HG02973 (cell line): ENCODE data around the gene SERGEF.
"Not testable (repeated sequence)": the region's sequence is repeated elsewhere in the genome, so short reads cannot be mapped to it uniquely, and the experiment has no call there.

Experiments used
- ATAC-seq: cut with Tn5 transposase; IDR thresholded peaks from one replicate; pipeline ENCODE4 v1.9.1; 2021; ENCODE audit warnings: moderate library complexity; ENCODE audit not compliant: unreplicated experiment

SERGEF gene

DNA sequence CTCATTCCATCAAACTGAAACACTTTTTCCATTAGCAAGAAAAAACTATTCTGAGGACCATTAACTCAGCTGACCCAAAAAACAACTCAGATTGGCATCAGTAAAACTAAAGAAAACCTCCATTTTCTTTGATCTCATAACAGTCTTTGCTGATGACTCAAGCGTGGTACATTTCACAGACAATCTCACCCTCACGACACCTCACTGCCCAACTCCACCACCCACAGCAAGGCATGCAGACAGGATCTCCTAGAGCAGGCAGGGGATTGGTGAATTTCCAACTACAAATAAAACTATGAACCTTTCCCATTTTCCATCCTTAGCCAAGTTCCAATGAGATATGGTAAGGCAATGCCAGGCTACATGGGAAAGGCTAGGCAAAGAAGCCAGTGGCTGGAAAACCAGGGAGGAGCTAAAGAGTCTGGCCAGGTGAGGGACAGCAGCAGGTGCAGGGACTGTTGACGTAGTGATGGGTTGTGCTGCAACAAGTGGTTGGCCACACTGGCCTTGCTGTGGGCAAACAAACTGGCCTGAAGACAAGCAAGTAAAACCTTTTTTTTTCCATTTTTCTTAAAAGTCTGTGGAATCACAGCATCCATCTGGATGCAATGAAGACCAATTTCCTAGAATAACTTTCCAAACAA, 97.2 kb downstream of the SERGEF start:
- no peak for ATAC-seq

DNA sequence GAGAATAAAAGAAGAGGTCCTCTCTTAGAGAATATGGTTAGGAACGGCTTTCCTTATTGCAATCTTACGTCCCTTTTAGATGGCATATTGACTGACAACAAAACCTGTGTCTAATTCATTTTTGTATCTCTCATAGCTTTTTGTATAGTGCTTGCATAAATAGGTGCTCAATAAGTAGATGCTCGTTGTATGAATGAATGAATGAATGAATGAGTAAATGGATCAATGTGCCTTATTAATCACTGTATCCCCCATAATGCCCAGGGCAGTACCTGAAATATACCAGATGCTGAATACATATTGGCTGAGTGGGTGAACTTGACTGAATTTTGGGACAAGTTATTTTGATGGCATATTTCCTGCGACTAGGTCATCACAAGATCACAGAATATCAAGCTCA, 97.9 kb downstream of the SERGEF start:
- ATAC-seq = no peak

DNA sequence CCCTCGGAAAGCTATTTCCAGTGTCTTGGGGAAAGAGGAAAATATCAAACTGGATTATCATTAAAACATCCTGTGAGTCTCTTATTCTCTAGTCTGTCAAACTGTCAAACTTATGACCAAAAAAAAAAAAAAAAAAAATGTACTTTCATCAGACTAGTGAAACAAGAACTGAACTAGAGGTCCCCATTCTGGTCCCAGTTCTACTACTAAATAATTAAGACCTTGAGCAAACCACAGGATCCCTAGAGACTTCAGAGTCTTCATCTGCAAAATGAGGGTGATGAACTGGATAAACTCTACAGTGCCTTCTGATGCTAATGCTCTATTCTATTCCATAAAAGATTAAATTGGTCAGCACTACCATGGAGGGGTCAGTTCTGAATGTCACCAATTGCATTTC, 105.8 kb downstream of the SERGEF start:
- ATAC-seq = no peak

DNA sequence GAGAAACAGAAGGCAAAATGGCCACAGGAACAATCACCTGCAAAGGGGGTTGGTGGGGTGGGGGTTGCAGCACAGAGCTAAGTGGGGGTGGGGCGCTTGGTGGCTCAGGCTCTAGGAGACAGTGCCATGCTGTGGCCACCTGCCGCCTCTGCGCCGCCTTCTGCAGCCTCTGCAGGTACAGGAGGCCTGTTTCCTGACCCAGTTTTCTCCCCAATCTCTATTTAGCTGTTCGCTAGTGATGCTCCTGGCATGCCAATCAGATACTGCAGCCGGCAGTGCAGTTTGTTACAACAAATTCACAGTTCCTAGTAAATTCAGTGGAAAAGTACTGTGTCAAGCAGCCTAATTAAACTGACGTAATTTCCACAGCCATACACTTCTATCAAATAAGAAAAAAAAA, 106.4 kb downstream of the SERGEF start:
- no peak for ATAC-seq

DNA sequence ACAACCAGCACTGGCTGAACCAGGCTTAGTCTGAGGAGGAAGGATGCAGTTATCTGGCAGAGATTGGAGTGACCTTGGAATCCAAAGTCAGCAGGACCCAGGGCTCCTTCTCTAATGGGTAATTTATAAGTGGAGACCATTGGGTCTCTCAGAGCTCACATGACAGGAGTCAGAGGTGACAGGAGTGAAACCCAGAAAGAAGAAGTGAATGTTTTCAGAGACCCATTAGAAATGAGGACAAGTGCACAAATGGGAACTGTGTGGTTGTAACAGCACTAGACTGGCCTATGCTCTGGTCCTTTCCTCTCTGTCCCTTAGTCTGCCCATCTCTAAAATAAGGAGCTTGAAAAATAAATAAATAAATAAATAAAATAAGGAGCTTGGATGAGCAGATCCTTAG, 107.4 kb downstream of the SERGEF start:
- ATAC-seq = peak; percentile 85

DNA sequence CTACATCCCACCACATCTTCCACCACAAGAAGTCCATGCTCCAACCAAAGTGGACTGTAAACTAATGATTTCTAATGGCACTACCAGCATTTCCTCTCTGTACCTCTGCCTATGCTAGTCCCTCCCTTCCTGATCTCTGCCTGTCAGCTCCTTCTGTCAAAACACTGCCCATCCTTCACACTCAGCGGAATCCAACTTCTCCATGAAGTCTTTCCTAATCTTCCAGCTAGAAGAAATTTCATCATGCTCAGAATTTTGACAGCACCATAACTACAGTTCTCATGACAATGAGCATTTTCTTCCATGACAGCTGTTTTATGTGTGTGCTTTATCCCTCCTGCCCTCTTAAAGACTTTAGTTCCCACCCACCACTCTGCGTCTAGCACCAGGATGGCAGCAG, 111.4 kb downstream of the SERGEF start:
- no peak for ATAC-seq

- no peak for ATAC-seq
These were observed 114.1 kb downstream of the SERGEF start for GRCh38 chr11:17898782-17899181.

DNA sequence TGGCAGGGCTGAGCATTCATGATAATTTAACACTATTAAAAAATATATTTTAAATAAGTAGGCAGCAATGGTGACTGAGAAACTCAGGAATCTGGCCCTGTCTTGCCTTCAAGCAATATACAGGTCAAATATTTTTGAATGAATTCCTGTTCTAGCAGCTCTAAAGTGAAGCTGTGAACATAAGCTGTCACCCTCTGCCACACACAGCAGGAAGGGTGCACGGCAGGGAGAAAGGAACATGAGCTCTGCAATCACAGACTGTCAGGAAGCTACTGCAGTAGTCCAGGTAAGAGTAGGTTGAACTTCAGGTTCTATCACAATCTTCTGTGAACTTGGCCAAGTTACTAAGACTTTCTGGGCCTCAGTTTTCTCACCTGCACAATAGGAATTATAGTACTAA, 114.8 kb downstream of the SERGEF start:
- no peak for ATAC-seq

DNA sequence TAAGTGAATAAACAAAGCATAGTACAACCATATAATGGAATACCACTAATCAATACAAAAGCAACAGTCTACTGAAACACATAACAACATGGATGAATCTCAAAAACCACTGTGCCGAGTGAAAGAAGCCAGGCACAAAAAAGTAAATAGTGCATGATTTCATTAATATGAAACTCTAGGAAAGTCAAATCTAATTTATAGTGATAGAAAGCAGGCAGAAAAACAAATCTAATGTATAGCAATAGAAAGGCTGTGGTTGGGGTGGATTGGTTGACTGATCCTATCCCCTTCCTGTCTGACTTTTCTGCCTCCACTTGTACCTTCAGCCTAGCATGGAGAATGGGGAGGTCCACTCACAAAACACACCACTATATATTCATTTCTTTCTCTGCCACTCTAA, 115.4 kb downstream of the SERGEF start:
- ATAC-seq = no peak

- ATAC-seq = not testable (repeated sequence)
These were observed 116.2 kb downstream of the SERGEF start for GRCh38 chr11:17896496-17897151.

GRCh38 chr11:17894929-17895658, 117.8 kb downstream of the SERGEF start:
- no peak for ATAC-seq

GRCh38 chr11:17892409-17892808, 120.4 kb downstream of the SERGEF start:
- no peak for ATAC-seq

DNA sequence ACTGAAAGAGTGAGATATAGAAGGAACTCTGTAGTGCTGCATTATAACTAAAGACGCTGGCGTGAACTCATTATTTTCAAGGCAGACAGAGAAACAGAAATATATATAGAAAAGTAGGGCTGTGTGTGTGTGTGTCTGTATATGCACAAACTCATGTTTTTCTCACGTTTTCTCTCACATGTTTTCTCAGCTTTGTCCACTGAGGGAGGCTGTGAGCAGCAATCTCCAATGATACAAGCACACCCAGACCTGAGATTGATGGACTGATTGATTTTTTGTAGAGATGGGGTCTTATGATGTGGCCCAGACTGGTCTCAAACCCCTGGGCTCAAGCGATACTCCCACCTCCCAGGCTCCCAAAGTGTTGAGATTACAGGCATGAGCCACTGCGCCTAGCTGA, 122.5 kb downstream of the SERGEF start:
- ATAC-seq = no peak

- ATAC-seq = no peak
These were observed 125.1 kb downstream of the SERGEF start for GRCh38 chr11:17887779-17888178.

DNA sequence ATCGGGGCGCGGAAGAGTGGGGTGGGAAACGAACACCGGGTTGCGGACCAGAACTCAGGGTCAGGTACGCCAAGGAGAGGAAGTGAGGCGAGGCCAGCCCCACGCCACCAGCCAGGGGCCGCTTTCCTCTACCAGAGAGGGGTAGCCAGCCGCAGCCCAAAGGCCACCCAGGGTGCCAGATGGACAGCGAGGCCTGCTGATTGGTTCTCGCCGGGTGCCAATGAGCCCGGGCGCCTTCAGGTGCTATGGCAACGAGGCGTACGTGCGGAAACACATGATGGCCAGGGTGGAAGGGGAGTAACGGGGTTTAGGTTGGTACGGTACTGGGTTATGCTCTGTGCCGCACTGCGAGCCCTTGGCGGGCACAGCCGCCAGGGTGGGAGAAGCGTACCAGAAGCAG, 128.9 kb downstream of the SERGEF start:
- no peak for ATAC-seq

DNA sequence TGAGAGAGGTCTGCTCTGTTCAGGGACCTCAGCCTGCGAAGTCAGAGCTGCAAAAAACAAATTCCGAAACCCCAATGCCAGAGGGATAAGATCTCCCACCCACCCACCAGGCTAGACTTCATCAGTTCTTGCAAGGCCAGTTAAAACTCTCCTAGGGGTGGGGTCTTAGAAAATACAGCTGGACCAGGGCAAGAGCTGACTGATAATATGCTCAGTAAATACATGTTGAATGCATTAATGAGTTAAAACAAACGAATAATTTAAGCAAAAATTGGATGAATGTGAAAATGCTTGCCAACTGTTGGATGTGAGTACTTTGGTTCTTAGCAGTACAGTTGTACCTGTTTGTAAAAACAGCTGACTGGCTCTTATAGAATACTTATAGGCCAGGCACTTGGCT, 129.8 kb downstream of the SERGEF start:
- ATAC-seq = no peak

- no peak for ATAC-seq
These were observed 134.1 kb downstream of the SERGEF start for GRCh38 chr11:17878743-17879142.

DNA sequence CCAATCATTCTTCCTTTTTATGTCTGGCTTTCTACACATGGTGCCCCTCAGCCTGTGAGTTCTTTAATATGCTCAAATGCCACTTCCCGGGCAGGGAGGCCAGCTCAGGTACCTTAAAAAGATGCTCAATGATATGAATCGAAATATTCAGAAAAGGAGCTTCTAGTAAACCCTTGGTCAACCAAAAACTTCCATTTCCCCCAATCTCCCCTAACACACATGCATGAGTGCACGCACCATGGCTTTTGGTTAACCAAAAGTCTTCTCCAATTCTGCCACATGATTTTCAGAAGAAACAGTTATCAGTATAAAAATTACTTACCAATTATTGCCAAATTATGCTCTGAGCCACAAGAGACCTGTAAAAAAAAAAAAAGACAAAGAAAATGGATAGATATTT, 135.0 kb downstream of the SERGEF start:
- no peak for ATAC-seq

- ATAC-seq = no peak
These were observed 136.0 kb downstream of the SERGEF start for GRCh38 chr11:17876827-17877226.

DNA sequence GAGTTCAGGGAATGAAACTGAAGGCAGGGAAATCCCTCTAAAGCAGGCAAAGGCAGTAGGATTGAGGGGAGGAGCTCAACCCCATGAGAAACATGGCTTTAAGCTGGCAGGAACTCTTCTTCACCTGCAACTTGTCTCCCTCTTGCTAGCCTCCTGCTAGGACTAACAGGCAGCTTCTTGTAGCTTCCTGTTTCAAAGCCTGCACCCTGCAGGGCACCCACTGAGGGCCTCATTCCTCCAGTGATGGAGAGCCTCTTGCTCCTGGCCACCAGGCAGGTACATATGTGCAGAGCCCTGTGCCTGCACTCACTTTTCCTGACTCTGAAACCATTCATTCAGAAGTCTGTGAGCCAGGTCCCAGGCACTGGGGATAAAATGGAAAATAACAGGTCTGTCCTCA, 137.0 kb downstream of the SERGEF start:
- ATAC-seq = no peak

GRCh38 chr11:17873586-17873985, 139.3 kb downstream of the SERGEF start:
- ATAC-seq = no peak

GRCh38 chr11:17868398-17868797, 144.4 kb downstream of the SERGEF start:
- not testable (repeated sequence) for ATAC-seq
